ENCODE measurements around the gene RAPH1.
"Not testable (repeated sequence)": the region's sequence is repeated elsewhere in the genome, so short reads cannot be mapped to it uniquely, and the experiment has no call there.

Gene RAPH1

GRCh38 chr2:203383038-203383437 lies 152.1 kb downstream of the RAPH1 start:
- TF ChIP-seq CTCF (IDR thresholded peaks at IDR 0.05; ENCODE audit: insufficient read depth, low read length, poor library complexity, severe bottlenecking): no peak
- DNase-seq (ENCODE audit: extremely low read depth, insufficient read length): no peak
- no peak overlapping the region for H3K4me3 ChIP-seq (replicated peaks; ENCODE audit: low read depth, low read length)
- no peaks in the 10 kb centered on the region for H3K27me3 ChIP-seq (replicated peaks; ENCODE audit: control insufficient read depth, insufficient read depth, low read length)
- H3K36me3 ChIP-seq (ENCODE audit: control insufficient read depth, insufficient read depth, low read length): no peaks in the 10 kb centered on the region

- H3K4me3 ChIP-seq (replicated peaks; ENCODE audit: low read depth, low read length): no peak overlapping the region
- no peaks in the 10 kb centered on the region for H3K36me3 ChIP-seq (ENCODE audit: control insufficient read depth, insufficient read depth, low read length)
- no peak for DNase-seq (ENCODE audit: extremely low read depth, insufficient read length)
- no peak for TF ChIP-seq CTCF (IDR thresholded peaks at IDR 0.05; ENCODE audit: insufficient read depth, low read length, poor library complexity, severe bottlenecking)
- no peaks in the 10 kb centered on the region for H3K27me3 ChIP-seq (replicated peaks; ENCODE audit: control insufficient read depth, insufficient read depth, low read length)
Observed at GRCh38 chr2:203379156-203379555, 155.9 kb downstream of the RAPH1 start.

GRCh38 chr2:203376173-203376572 lies 158.9 kb downstream of the RAPH1 start:
- Histone ChIP-seq H3K4me3 (replicated peaks; ENCODE audit: low read depth, low read length) (no peak overlapping the region), H3K27me3 (replicated peaks; ENCODE audit: control insufficient read depth, insufficient read depth, low read length) (no peaks in the 10 kb centered on the region), H3K36me3 (ENCODE audit: control insufficient read depth, insufficient read depth, low read length) (no peaks in the 10 kb centered on the region)
- no peak for DNase-seq (ENCODE audit: extremely low read depth, insufficient read length)
- no peak for TF ChIP-seq CTCF (IDR thresholded peaks at IDR 0.05; ENCODE audit: insufficient read depth, low read length, poor library complexity, severe bottlenecking)

GRCh38 chr2:203372706-203373105 lies 162.4 kb downstream of the RAPH1 start:
- not testable (repeated sequence) for H3K36me3 ChIP-seq (ENCODE audit: control insufficient read depth, insufficient read depth, low read length); DNase-seq (ENCODE audit: extremely low read depth, insufficient read length); H3K4me3 ChIP-seq (replicated peaks; ENCODE audit: low read depth, low read length); H3K27me3 ChIP-seq (replicated peaks; ENCODE audit: control insufficient read depth, insufficient read depth, low read length)

GRCh38 chr2:203366639-203367466 lies 168.2 kb downstream of the RAPH1 start:
- TF ChIP-seq CTCF (IDR thresholded peaks at IDR 0.05; ENCODE audit: insufficient read depth, low read length, poor library complexity, severe bottlenecking): no peak
- no peak for DNase-seq (ENCODE audit: extremely low read depth, insufficient read length)
- Histone ChIP-seq H3K36me3 (ENCODE audit: control insufficient read depth, insufficient read depth, low read length) (no peaks in the 10 kb centered on the region), H3K4me3 (replicated peaks; ENCODE audit: low read depth, low read length) (no peak overlapping the region), H3K27me3 (replicated peaks; ENCODE audit: control insufficient read depth, insufficient read depth, low read length) (no peaks in the 10 kb centered on the region)

- H3K27me3 ChIP-seq (replicated peaks; ENCODE audit: control insufficient read depth, insufficient read depth, low read length): no peaks in the 10 kb centered on the region
- H3K36me3 ChIP-seq (ENCODE audit: control insufficient read depth, insufficient read depth, low read length): no peaks in the 10 kb centered on the region; the same call in 1 of the 2 replicates
- no peak for DNase-seq (ENCODE audit: extremely low read depth, insufficient read length)
- no peak for TF ChIP-seq CTCF (IDR thresholded peaks at IDR 0.05; ENCODE audit: insufficient read depth, low read length, poor library complexity, severe bottlenecking)
- H3K4me3 ChIP-seq (replicated peaks; ENCODE audit: low read depth, low read length): no peak overlapping the region
Observed at GRCh38 chr2:203361922-203362321, 173.2 kb downstream of the RAPH1 start.
